ENCODE measurements around the gene SPART.

Gene SPART

DNA sequence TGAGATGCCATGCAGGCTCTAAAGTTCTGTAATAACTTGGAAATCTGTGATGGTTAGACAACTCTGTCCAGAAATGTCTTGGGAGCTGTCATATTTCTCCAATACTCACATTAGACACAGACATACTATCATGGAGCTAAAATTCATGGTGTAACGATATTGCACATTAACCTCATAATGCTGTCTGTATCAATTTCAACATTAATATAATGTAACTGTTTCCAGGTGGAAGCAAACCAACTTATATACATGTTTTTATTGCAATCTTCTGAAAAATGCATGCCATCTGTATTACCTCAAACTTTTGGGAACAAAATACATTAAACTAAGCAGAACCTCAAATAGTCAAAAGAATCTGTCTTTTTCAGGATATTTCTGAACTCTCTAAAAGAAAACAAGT is 14.7 kb upstream of the SPART start:
- Mint-ChIP-seq H3K27me3 (peaks cover 14% of the 10 kb centered on the region), H3K27ac (no peak overlapping the region), H3K4me3 (no peak overlapping the region), H3K36me3 (ENCODE audit: low read depth) (no peaks in the 10 kb centered on the region), H3K9me3 (no peaks in the 10 kb centered on the region), H3K4me1 (ENCODE audit: low read depth) (no peaks in the 10 kb centered on the region)
- DNase-seq: no peak

DNA sequence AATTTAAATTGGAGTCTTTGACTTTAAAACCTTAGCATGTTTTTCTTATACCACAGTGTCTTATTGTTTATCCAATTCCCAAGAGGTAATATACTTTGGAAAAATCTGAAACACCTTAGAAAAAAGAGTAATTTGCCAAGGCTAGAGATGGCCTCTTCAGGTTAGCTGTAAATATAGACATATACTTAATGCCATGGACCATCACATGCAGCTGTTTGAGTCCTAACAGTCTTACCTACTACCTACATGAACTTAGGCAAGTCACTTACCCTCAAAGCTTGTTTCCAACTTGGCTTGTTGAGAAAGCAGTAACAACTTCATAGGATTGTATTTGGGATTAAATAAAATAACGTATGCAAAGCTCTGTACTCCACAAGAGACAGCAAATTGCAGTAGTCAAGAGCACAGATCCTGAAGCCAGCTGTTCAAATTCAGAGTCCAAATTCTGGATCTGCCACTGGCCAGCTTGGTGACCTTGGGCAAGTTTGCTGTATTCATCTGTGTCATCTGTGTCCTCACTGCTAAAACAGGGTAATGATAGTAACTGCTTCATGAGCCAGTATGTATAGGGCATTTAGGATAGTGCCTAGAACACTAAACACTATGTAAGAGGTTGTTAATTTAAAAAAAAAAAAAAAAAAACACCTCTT is 13.2 kb upstream of the SPART start:
- Mint-ChIP-seq H3K27me3 (peaks cover 14% of the 10 kb centered on the region), H3K27ac (no peak overlapping the region)

DNA sequence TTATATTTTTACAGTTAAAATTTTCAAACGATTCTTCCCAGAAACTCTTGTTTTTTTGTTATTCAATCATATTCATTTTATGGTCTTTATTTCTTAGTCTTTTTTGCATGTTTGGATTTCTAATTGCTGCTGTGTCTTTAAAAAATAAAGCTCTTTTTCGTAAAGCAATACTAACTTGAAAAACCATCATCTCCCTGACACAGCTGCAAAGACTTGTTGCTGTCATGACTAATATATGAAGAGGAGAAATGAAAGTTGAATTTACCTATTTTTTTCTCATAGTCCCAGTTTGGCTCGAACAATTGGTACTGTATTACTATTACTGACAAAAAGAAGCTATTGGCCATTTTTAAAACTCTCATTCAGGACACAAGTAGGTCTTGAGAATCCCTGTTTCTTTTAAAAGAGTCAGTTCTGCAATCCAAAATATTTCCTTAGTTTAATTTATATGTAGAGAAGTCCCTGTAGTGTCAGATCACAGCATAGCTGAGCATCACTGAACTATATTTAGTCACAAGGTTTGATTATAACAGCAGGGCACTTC is 12.1 kb upstream of the SPART start:
- H3K27me3 Mint-ChIP-seq: peaks cover 6% of the 10 kb centered on the region
- no peak overlapping the region for H3K4me3 Mint-ChIP-seq
- no peaks in the 10 kb centered on the region for H3K36me3 Mint-ChIP-seq (ENCODE audit: low read depth)
- H3K4me1 Mint-ChIP-seq (ENCODE audit: low read depth): no peaks in the 10 kb centered on the region
- no peak for DNase-seq
- no peak overlapping the region for H3K27ac Mint-ChIP-seq
- no peaks in the 10 kb centered on the region for H3K9me3 Mint-ChIP-seq

More for the DNA sequence above, 13.2 kb upstream of the SPART start:
- Mint-ChIP-seq H3K36me3 (ENCODE audit: low read depth) (no peaks in the 10 kb centered on the region), H3K4me1 (ENCODE audit: low read depth) (no peaks in the 10 kb centered on the region), H3K9me3 (no peaks in the 10 kb centered on the region), H3K4me3 (no peak overlapping the region)
- DNase-seq: no peak

DNA sequence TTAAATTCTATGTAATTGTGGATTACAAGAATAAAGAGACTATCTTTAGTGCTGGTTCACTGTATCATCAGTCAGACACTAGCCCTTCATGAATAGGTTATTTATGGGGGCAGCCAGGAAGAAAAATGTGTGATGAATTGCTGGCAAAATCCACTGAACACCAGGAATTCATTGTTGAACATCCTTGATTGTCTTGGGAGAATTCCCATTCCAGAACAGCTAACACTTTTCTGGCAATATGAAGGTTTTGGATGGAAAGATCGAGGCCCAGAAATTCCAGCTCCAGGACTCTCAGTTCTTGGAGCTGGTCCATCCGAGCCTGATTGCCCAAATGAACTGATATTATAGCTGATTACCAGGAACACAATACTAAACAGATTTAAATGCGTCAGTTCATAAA is 11.5 kb upstream of the SPART start:
- H3K36me3 Mint-ChIP-seq (ENCODE audit: low read depth): no peaks in the 10 kb centered on the region

DNA sequence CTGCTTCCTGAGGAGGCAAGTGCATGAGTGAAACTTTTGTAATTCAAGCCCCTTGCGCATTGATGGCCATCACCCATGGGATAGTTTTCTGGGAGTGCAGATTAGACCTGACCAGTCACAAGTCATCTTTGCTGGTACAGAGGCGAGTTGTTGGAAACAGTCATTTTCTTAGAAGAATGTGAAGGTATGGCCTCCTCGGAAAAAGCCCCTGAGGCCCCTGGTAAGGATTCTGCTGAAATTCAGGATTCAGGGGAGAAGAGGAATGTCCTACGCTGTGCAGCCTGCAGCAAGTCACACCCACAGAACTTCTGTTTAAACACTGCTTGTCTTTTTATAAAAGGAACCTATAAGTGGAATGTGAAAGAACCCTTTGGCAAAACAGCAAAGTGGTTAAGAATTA is 11.0 kb upstream of the SPART start:
- Mint-ChIP-seq H3K9me3 (no peaks in the 10 kb centered on the region), H3K4me3 (no peak overlapping the region), H3K27me3 (peaks cover 5% of the 10 kb centered on the region), H3K27ac (no peak overlapping the region), H3K36me3 (ENCODE audit: low read depth) (no peaks in the 10 kb centered on the region), H3K4me1 (ENCODE audit: low read depth) (no peaks in the 10 kb centered on the region)
- no peak for DNase-seq

More for the DNA sequence above, 11.5 kb upstream of the SPART start:
- no peak overlapping the region for H3K4me3 Mint-ChIP-seq
- no peak overlapping the region for H3K27ac Mint-ChIP-seq
- peaks cover 5% of the 10 kb centered on the region for H3K27me3 Mint-ChIP-seq
- DNase-seq: no peak
- H3K9me3 Mint-ChIP-seq: no peaks in the 10 kb centered on the region
- no peaks in the 10 kb centered on the region for H3K4me1 Mint-ChIP-seq (ENCODE audit: low read depth)

DNA sequence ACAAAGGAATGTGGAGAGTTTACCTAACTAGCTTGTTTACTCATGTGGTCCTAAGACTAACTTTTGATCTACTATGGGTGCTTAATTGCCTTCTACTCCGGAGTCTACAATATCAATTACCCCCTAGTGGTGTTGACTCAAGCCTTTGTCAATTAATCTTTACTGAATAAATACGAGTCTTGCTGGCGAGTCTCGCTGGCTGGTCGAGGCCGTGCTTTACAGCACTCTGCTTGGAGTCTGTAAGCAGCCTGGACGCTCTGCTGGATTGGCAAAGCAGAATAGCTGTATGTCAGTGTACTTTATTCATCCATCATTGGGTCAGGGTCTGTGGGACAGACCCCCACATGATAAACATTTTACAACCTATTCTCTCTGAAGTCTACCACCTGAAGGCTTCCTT is 9.9 kb upstream of the SPART start:
- no peak for DNase-seq
- Mint-ChIP-seq H3K27ac (no peak overlapping the region), H3K4me1 (ENCODE audit: low read depth) (no peaks in the 10 kb centered on the region), H3K4me3 (no peak overlapping the region), H3K27me3 (peaks cover 5% of the 10 kb centered on the region), H3K36me3 (ENCODE audit: low read depth) (no peaks in the 10 kb centered on the region), H3K9me3 (no peaks in the 10 kb centered on the region)

DNA sequence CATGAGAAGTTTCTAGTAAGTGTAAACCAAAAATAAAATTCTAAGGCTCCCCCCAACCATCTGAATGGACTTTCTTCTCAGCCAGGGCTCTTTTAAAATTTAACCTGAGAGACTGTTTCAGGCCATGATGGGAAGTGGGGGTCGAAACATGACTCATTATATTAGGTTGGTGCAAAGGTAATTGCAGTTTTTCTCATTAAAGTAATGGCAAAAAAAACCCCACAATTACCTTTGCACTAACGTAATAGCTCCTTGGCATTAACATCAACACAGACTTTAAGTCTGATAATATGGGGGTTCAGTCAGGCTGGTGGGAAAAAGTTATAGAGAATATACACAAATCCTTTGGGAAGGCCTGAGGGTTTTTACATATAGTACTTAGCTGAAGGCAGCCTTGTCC is 9.4 kb upstream of the SPART start:
- no peaks in the 10 kb centered on the region for H3K4me1 Mint-ChIP-seq (ENCODE audit: low read depth)
- no peaks in the 10 kb centered on the region for H3K36me3 Mint-ChIP-seq (ENCODE audit: low read depth)
- no peak overlapping the region for H3K4me3 Mint-ChIP-seq
- peaks cover 4% of the 10 kb centered on the region for H3K27me3 Mint-ChIP-seq
- no peak overlapping the region for H3K27ac Mint-ChIP-seq
- DNase-seq: no peak
- H3K9me3 Mint-ChIP-seq: no peaks in the 10 kb centered on the region

DNA sequence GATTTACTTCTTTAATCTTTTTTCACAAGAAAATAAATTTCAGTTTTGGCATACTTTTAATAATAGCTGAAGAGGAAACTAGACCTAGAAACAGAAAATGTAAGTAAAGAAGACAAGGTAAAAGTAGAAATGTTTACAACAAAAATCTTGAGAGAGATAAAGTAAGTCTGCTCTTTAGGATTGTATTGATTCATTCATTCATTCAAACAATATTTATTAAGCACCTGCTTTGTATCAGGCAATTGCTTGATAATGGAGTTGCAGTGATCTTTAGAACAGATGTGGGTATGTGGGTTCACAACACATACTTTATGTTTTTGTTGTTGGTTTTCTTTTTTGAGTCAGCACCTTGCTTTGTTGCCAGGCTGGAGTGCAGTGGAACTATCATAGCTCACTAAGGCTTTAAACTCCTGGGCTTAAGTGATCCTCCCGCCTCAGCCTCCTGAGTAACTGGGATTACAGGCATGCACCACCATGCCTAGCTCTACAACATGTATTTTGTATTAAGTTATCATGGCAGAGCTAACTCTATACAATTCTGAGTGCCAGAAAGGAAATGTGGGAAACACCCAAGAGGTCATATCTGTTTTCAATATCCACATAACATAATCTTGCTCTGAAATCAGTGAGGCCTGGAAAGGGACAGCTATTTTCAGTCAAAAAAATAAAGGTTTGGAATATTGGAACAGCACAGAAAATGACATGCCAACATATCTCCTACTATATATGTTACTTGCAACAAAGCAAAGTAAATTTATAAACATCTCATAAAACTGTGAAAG is 8.8 kb upstream of the SPART start:
- H3K27ac Mint-ChIP-seq: no peak overlapping the region
- no peaks in the 10 kb centered on the region for H3K9me3 Mint-ChIP-seq
- H3K27me3 Mint-ChIP-seq: peaks cover 3% of the 10 kb centered on the region
- no peak overlapping the region for H3K4me3 Mint-ChIP-seq
- H3K36me3 Mint-ChIP-seq (ENCODE audit: low read depth): no peaks in the 10 kb centered on the region
- no peak for DNase-seq
- no peaks in the 10 kb centered on the region for H3K4me1 Mint-ChIP-seq (ENCODE audit: low read depth)

DNA sequence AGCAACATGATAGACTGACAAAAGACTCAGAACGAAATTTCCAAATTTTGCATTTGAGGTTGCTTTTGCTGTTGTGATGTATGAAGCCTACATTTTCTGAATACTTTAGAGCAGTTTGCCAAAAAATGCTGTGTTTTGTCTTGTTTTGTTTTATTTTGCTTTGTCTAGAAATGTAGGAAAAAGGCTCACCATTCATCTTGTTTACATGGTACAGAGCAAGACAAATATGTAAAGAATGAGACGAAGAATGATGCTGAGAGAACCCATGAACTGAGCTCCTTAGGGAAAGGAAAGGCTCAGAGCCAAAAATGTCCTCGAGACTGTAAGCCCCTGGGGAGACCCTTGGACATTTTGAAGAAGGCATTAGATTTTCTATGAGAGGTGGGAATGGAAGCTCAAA is 6.8 kb upstream of the SPART start:
- H3K27ac Mint-ChIP-seq: no peak overlapping the region
- no peaks in the 10 kb centered on the region for H3K4me1 Mint-ChIP-seq (ENCODE audit: low read depth)
- H3K36me3 Mint-ChIP-seq (ENCODE audit: low read depth): no peaks in the 10 kb centered on the region

DNA sequence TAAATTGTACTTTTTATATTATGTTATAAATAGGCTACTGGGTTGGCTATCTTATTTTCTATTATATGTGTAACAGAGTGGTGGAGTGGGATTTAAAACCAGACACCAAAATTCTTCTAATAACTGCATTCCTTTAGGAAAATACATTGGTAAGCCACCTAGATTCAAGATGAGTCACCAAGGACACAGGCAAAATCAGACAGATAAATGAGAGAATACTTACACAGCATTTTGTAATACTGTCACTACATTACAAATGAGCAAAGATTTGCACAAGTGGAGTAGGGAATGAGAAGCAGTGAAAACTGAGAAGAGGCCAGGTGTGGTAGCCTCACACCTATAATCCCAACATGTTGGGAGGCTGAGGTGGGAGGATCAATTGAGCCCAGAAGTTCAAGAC is 6.2 kb upstream of the SPART start:
- Mint-ChIP-seq H3K36me3 (ENCODE audit: low read depth) (no peaks in the 10 kb centered on the region), H3K4me3 (no peak overlapping the region)

More for the DNA sequence above, 6.8 kb upstream of the SPART start:
- DNase-seq: no peak
- no peak overlapping the region for H3K4me3 Mint-ChIP-seq
- H3K27me3 Mint-ChIP-seq: peaks cover 3% of the 10 kb centered on the region
- H3K9me3 Mint-ChIP-seq: no peaks in the 10 kb centered on the region

DNA sequence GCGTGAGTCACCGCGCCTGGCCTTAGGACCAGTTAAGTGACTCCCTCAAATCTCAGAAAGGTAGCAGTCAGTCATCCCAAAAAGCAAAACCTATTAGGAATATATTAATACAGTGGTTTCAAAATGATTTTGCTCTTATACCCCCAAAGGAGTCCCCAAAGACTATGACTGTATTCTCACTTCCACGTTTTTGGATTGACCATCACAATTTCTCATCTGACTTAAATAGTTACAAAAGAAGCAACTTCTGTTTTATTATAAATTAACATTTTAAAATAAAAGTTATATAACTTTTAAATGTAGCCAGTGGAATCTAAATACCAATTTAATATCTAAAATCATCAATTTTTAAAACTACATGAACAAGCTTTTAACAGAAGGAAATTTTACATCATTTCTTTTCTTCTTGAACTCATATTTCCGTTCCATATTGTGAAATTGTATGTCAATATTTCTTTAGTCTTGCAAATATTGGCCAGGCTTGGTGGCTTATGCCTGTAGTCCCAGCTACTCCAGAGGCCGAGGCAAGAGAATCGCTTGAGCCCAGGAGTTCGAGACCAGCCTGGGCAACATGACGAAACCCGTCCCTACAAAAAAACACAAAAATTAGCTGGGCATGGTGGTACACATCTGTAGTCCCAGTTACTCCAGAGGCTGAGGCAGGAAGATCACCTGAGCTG is 1.5 kb upstream of the SPART start:
- peaks cover 5% of the 10 kb centered on the region for H3K36me3 Mint-ChIP-seq (ENCODE audit: low read depth)
- no peak overlapping the region for H3K4me3 Mint-ChIP-seq
- H3K4me1 Mint-ChIP-seq (ENCODE audit: low read depth): peaks cover 25% of the 10 kb centered on the region
- no peaks in the 10 kb centered on the region for H3K9me3 Mint-ChIP-seq
- no peak overlapping the region for H3K27ac Mint-ChIP-seq
- peaks cover 2% of the 10 kb centered on the region for H3K27me3 Mint-ChIP-seq
- no peak for DNase-seq

More for the DNA sequence above, 6.2 kb upstream of the SPART start:
- Mint-ChIP-seq H3K27ac (no peak overlapping the region), H3K9me3 (no peaks in the 10 kb centered on the region), H3K27me3 (no peaks in the 10 kb centered on the region), H3K4me1 (ENCODE audit: low read depth) (no peaks in the 10 kb centered on the region)
- DNase-seq: no peak

DNA sequence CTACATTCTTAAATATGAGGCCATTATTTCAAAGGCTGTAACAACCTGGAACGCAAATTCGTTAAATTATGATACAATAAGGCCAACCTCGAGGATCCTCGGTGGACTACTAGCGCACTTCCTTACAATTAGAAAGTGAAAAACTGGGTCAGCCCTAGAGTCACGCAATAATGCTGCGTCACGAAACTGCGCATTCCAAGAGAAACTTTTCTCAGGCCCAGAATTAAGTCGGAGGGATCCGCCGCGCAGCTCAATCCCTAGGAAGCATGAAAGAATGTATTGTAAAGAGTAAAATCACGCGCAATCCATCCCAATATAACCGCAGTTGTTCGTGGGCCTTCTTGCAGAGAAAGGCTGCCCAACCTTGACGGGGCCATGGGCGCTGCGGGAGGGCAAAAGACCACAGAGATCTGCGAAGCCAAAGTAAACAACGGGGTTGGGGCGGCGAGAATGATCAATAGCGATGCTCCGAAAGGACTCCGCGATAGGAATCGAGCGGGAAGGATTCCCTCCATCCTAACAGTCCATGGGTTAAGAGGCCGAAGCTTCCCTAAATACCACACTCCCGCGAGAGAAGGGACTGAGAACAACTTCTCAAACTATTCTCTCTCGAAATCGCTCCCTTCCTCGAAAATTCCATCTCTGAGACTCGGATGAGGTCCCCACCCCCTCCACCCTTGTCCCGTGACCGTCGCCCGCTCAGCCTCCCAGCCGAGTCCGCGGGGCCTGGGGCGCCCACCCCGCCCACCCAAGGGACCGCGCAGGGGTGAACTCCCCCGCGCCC is 564 bp downstream of the SPART start:
- peak overlapping the region; percentile 94 for H3K27ac Mint-ChIP-seq
- H3K36me3 Mint-ChIP-seq (ENCODE audit: low read depth): peaks cover 5% of the 10 kb centered on the region
- H3K27me3 Mint-ChIP-seq: peaks cover 2% of the 10 kb centered on the region
- peak; percentile 59 for DNase-seq
- H3K9me3 Mint-ChIP-seq: no peaks in the 10 kb centered on the region
- H3K4me3 Mint-ChIP-seq: peak overlapping the region; percentile 84
- H3K4me1 Mint-ChIP-seq (ENCODE audit: low read depth): peaks cover 41% of the 10 kb centered on the region

DNA sequence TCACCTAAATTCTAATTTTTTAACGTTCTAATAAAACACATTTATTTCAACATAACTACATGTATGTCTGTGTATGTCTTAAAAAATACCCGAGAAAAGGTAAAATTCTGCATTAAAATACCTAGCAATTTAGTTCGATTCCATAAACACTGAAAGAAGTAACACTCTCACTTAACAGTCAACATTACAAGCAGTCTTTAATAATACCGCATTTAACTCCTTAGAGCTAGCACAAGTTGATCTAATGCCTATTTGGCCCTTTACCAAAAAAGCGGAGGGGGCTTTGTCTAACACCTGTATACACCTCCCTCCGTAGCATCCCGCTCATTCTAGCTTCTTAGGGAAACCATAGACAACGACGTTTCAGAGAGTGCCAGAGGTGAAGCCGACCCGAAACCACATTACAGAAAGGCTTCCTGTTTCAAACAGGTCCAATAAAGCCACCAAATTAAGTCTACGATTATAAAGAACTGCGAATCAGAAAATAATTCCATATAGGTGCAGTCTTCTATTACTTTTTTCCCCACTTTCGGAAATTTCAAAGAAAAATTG is 1.2 kb downstream of the SPART start:
- Mint-ChIP-seq H3K9me3 (no peaks in the 10 kb centered on the region), H3K4me1 (ENCODE audit: low read depth) (peaks cover 43% of the 10 kb centered on the region)
- no peak for DNase-seq

DNA sequence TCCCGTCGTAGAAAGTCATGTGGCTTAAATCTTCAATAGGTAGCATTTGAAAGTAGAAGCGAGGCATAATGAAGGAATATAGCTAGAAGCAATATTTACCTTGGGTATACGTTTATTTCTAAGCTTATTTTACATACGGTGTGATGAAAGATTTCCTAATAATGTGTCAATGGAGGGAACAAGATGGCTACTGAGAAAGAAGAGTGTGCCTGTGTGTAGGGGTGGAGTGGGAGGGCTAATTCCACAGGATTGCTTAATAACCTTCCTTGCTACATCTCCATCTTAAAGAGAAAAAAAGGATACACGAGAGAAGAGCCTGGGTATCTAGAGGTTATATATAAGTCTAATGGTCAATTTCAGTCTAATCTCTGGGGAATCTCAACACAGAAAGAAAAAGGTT is 2.0 kb downstream of the SPART start:
- no peak for DNase-seq
- H3K27ac Mint-ChIP-seq: no peak overlapping the region
- H3K4me3 Mint-ChIP-seq: peak overlapping the region; percentile 84
- H3K36me3 Mint-ChIP-seq (ENCODE audit: low read depth): peaks cover 5% of the 10 kb centered on the region
- peaks cover 2% of the 10 kb centered on the region for H3K27me3 Mint-ChIP-seq
- H3K9me3 Mint-ChIP-seq: no peaks in the 10 kb centered on the region
- peaks cover 43% of the 10 kb centered on the region for H3K4me1 Mint-ChIP-seq (ENCODE audit: low read depth)

More for the DNA sequence above, 1.2 kb downstream of the SPART start:
- peak overlapping the region; percentile 94 for H3K27ac Mint-ChIP-seq
- H3K36me3 Mint-ChIP-seq (ENCODE audit: low read depth): peaks cover 5% of the 10 kb centered on the region
- H3K4me3 Mint-ChIP-seq: peak overlapping the region; percentile 84
- H3K27me3 Mint-ChIP-seq: peaks cover 2% of the 10 kb centered on the region

All from activated T-cell treated with anti-CD3 and anti-CD28 coated beads, Interleukin-2, amount 50 U/mL, for 24 hours (primary cell).